GM18870 (cell line): ENCODE data around the gene GCNT1.
"Not testable (repeated sequence)": the region's sequence is repeated elsewhere in the genome, so short reads cannot be mapped to it uniquely, and the experiment has no call there.

Source experiments
- ATAC-seq: cut with Tn5 transposase; IDR thresholded peaks from one replicate; pipeline ENCODE4 v1.9.1; 2021; ENCODE audit warnings: moderate library complexity; ENCODE audit not compliant: unreplicated experiment

Gene GCNT1

DNA sequence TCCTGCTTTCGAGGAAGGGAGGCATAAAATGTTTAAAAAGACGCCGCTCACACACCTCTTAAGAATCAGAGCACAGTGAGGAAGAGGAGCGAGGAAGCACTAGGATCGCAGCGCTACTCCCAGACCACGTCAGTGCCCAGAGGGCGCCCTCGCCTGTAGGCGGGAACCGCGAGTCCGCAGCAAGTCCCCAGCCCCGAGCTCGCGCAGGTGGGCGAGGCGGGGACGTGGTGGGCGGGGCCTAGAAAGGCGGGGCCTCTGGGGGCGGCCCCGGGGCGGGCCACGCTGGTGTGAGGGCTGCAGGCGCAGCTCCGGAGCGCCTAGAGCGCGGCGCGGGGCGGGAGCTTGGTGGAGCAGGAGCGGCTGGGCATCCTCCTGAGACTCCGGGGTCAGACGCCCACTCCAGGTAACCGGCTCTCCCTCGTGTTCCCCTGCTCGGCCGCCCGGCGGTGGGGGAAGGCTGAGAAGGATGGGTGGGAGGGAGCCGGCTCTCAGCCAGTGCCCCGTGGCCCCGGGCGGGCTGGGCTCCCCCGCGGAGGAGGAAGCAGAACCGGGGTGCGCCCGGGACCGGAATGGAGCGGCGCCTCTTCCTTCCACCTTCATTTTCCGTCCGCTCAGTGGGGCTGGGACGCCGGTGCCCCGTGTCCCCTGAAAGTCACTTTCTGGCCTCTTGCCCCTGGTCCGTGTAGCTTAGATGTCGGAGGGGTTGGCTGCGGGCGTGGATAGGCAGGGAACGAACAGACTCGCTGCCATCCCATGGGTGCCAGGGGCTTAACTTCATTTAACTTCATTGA lies at the start of gene GCNT1:
Gene GCNT1 (plus strand): TSS at position 280 of the 791 bp plus-strand sequence. CDS start 43,200 bp downstream, outside the sequence.
- peak; percentile 53 for ATAC-seq

DNA sequence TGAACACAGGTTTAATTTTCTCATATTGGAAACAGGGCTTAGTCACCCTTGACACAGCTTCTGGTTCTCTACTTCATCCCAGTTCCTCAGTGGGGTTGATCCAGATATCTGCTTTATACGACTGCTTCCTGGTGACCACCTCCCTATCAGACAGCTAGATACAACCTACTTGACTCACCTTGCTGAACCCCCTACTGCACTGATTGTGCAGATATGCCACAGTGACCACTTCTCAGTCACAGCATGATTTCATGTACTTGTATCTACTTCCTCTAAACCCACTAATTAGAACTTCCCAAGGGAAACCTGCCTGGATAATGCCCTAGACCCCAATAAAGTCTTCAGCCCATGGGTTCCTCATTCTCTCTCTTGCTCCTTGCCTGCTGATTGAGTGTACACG lies 46.3 kb upstream of the GCNT1 start:
- ATAC-seq = no peak

- no peak for ATAC-seq
Measured at GRCh38 chr9:76413658-76414057, 45.3 kb upstream of the GCNT1 start.

DNA sequence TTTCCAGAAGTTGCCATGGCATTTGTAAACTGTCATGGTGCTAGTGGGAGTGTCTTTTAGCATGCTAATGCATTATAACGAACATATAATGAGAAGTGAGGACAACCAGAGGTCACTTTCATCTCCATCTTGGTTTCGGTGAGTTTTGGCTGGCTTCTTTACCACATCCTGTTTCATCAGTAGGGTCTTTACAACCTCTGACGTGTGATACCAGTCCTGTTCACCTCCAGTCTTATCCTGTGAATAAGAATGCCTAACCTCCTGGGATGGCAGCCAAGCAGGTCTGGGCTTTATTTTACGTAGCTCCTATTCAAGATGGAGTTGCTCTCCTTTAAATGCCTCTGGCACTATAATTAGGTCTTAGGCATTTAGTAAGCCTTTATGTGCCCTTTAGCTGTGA lies 44.3 kb upstream of the GCNT1 start:
- peak; percentile 87 for ATAC-seq

- no peak for ATAC-seq
Measured at GRCh38 chr9:76415154-76415553, 43.8 kb upstream of the GCNT1 start.

- no peak for ATAC-seq
Measured at GRCh38 chr9:76415731-76416130, 43.3 kb upstream of the GCNT1 start.

DNA sequence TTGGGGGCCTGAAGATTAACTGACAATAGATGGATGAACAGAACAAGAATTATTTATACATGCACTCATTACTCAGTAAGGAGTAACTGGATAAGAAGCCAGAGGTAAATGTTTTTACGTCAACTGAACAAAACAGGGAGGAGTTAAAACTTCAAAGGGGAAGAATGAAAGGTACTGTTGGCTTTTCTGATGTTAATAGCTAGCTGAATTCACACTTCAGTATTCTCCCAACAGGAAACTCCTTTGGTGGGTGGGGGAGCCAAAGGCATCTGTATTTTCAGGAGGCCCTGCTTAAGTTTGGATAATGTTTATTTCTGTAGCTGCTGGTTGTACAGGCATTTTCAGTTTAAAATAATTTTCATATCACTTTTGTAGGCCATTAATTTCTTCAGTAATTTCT lies 41.6 kb upstream of the GCNT1 start:
- no peak for ATAC-seq

GRCh38 chr9:76419782-76420380 lies 39.1 kb upstream of the GCNT1 start:
- no peak for ATAC-seq

- ATAC-seq = no peak
Measured at GRCh38 chr9:76423216-76424177, 35.5 kb upstream of the GCNT1 start.

- ATAC-seq = no peak
Measured at GRCh38 chr9:76424491-76424890, 34.5 kb upstream of the GCNT1 start.

- ATAC-seq = no peak
Measured at GRCh38 chr9:76425677-76426453, 33.1 kb upstream of the GCNT1 start.

- no peak for ATAC-seq
Measured at GRCh38 chr9:76426807-76427419, 32.1 kb upstream of the GCNT1 start.

DNA sequence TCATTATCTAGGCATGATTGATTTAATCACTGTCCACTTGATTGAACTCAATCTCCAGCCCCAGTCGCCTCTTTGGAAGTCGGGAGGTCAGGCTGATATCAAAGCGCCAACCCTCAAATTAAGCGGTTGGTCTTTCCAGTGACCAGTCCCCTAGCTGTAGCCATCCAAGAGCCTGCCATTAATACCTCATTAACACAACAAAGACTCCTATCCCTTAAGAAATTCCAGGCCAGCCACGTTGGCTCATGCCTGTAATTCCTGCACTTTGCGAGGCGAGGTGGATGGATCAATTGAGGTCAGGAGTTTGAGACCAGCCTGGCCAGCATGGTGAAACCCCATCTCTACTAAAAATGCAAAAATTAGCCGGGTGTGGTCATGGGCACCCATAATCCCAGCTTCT lies 27.4 kb upstream of the GCNT1 start:
- no peak for ATAC-seq

GRCh38 chr9:76433406-76433805 lies 25.6 kb upstream of the GCNT1 start:
- no peak for ATAC-seq

DNA sequence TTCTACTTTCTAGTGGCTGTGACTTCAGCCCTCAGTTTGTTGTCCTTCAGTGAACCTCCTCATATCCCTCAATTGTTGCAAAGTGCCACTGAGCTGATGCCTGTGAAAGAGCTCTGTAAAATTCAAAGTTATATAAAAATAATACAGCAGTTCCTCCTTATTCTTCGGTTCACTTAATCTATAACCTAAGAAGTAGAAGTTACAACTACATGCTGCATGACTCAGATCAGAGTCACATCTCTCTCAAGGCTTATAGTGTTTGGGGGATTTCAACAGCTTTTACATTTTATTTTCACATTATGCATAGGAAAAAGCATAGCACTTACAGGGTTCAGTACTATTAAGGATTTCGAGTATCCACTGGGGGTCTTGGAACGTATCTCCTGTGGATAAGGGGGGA lies 25.1 kb upstream of the GCNT1 start:
- no peak for ATAC-seq

GRCh38 chr9:76434897-76435296 lies 24.1 kb upstream of the GCNT1 start:
- not testable (repeated sequence) for ATAC-seq

GRCh38 chr9:76437017-76437699 lies 21.8 kb upstream of the GCNT1 start:
- ATAC-seq = not testable (repeated sequence)

- peak; percentile 77 for ATAC-seq
Measured at GRCh38 chr9:76438841-76439588, 20.0 kb upstream of the GCNT1 start.
